ENCODE data around the gene ODF2.
A peak's percentile ranks its signal among the peaks of the same experiment; 100 is the strongest.
"Not testable (repeated sequence)": the region's sequence is repeated elsewhere in the genome, so short reads cannot be mapped to it uniquely, and the experiment has no call there.

The ODF2 gene

DNA sequence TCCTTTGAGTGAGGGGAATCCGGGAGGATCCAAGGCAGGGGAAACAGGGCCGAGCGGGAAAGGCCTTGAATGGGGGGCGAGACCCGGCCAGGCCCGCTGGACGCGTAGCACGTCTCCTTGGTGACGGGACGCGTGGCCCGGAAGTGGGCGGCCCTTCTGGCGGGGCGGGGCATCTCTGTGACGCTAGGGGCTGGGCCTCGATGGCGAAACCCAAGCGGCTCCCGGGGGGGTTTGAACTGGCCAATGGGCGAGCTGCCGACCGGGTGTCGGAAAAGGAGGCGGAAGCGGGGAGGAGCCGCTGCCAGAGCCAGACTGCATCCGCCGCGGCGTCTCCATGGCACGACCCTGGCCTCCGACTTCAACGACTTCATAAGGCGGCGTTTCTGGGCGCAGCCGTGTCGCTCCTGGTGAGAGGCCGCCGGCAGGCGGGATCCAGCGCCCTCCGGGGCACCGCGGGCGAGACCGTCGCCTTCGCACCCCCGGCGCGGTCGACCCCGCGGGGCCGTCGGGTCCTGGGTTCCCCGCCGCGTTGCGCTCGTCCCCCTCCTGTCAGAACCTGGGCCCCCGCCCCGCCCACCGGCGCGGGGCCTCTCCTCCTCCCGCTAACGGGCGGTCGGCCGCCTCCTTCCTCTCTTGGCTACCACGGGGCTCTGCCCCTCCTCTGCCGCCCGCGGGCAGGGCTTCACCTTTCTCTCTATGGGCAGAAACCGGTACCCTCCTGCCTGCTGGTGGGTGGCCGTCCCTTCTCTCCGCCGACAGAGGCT is at the start of gene ODF2:
TSS of gene ODF2 (plus strand) at position 158 of the 764 bp plus-strand sequence. CDS start at position 244, 86 bp downstream.
- DNase-seq, result peak; percentile 97

- no peak for DNase-seq
Measured at GRCh38 chr9:128406848-128407391, 48.9 kb upstream of the ODF2 start.

DNA sequence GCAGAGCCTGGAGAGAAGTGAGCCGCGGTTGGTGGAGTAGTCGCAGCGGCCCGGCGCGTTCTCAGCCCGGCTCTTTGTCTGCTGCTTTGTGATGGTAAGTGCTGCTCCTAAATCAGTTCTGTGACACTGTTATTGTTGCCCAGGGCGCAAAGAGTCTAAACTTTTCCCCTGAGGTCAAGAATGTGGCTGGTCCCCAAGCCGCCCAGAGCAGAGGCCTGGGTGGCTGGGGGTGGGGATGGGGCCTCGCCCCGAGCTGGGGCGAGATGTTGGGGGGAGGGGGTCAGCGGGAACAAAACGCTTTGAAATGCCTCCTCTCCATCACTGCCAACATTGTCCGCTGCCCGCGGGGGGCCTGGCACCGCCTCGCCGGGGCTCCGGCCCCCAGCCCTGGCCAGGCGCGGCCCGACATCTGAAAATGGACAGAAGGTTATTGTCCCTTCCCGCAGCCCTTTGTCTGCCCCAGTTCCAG is 46.8 kb upstream of the ODF2 start:
- no peak for DNase-seq

DNA sequence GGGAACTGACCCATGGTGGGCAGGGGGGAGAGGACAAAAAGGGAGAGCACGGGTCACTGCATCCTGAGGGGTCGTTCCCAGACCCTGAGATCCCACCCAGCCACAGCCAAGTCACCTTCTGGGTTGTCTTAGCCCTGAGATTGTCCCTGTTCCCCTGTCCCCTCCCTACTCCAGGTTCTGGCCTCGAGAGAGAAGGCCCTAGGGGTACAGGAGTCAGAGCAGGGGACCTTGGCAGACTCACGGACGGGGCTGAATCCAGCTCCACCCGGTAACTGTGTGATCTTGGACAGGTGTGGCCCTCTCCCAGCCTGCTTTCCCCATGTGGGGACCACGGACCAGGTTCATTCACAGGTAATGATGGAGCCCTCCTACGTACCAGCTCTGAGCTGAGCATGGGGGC is 46.4 kb upstream of the ODF2 start:
- no peak for DNase-seq

DNA sequence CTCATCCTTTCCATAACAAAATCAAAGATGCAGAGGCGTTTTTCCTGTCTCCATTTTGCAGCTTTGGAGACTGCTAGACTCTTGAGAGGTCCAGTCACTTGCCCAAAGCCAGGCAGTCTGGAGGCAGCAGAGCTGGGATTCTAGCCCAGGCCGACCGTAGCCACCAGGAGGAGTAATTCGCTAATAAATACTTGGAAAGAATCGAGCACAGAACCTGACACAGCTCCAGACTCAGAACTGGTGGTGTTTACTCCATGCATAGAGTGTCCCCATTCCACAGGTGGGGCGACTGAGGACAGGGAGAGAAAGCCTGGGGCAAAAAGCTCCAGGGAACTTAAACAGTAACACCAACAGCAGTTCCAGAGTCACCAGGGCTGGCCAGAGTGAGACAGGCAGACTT is 45.8 kb upstream of the ODF2 start:
- DNase-seq, result no peak

- DNase-seq, result no peak
Measured at GRCh38 chr9:128411364-128412119, 44.3 kb upstream of the ODF2 start.

GRCh38 chr9:128412120-128412790 is 43.6 kb upstream of the ODF2 start:
- peak; percentile 22 for DNase-seq

DNA sequence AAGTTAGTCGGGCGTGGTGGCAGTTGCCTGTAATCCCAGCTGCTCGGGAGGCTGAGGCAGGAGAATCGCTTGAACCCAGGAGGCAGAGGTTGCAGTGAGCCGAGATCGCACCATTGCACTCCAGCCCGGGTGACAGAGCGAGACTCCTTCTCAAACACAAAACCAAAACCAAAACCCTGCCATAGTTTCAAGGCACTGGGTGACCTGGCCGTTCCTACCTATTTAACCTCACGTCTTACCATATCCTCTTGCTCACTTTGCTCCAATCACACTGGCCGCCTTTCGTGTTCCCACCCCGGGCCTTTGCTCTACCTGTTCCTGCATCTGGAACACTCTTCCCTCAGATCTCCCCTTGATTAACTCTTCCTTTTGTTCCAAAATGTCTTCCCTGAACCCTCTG is 42.1 kb upstream of the ODF2 start:
- not testable (repeated sequence) for DNase-seq

GRCh38 chr9:128414461-128414860 is 41.3 kb upstream of the ODF2 start:
- DNase-seq, result no peak

DNA sequence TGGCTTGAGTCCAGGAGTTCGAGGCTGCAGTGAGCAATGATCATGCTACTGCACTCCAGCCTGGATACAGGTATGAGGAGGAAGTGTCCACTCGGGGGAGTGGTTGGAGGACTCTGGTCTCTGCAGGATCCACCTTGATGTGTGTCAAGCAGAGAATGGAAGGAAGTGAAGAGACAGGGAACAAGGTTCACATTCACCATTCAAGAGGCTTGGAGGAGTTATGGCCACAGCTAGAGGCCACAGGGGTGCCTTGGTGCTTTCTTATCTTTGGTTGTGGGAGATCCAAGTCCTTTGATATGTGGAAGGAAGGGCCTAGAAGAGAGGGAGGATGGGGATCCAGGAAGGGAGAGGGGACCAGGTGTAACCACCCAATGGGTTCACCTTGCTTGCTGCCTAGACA is 40.5 kb upstream of the ODF2 start:
- DNase-seq, result no peak

DNA sequence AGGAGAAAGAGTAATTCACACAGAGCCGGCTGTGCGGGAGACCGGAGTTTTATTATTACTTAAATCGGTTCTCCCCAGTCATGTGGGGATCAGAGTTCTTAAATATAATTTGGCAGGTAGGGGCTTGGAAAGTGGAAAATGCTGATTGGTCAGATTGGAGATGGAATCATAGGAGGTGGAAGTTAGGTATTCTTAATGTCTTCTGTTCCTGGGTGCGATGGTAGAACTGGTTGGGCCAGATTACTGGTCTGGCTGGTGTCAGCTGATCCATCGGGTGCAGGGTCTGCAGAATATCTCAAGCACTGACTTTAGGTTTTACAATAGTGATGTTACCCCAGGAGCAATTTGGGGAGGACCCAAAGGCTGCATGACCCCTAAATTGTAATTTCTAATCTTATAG is 39.8 kb upstream of the ODF2 start:
- DNase-seq, result no peak

DNA sequence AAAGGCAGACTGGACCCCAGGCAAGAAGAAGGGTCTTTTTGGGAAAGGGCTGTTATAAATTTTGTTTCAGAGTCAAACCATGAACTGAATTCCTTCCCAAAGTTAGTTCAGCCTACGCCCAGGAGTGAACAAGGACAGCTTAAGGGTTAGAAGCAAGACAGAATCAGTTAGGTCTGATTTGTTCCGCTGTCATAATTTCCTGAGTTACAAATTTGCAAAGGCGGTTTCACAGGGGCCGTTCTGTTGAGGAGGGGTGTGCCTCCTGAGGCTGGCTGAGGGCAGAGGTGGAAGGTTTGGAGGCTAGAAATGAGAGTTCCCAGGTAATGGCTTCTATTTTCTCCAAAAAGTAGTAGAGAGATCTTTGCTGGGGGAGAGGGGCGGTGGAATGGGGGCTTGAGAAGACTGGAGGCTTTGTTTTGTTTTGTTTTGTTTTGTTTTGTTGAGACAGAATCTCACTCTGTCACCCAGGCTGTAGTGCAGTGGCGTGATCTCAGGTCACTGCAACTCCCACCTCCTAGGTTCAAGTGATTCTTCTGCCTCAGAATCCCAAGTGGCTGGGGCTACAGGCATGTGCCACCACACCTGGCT is 39.3 kb upstream of the ODF2 start:
- DNase-seq, result no peak

- peak; percentile 70 for DNase-seq
Measured at GRCh38 chr9:128419061-128419925, 36.5 kb upstream of the ODF2 start.

DNA sequence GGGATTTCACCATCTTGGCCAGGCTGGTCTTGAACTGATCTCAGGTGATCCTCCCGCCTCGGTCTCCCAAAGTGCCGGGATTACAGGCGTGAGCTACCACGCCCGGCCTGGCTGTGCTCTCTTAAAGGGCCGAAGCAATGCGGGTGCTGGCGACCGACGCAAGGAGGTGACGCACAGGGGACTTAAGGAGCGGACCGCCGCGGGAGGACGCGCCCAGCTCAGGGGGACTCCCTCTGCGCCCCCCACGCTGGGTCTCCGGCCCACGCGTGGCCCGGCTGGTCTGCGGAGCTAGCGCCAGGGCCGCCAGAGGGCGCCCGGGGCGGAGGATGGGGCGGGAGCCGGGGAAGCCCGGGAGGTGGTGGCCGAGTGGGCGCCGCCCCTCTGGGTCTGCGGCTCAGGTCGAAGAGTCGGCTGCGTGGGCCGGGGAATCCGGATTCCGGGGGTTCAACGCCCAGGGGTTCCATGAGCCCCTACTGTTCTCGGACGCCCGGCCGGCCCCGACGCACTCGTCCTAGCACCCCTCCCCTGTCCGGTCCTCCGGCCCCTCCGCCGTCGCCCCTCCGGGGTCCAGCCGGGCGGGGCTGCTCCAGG is 35.7 kb upstream of the ODF2 start:
- DNase-seq, result peak; percentile 34

DNA sequence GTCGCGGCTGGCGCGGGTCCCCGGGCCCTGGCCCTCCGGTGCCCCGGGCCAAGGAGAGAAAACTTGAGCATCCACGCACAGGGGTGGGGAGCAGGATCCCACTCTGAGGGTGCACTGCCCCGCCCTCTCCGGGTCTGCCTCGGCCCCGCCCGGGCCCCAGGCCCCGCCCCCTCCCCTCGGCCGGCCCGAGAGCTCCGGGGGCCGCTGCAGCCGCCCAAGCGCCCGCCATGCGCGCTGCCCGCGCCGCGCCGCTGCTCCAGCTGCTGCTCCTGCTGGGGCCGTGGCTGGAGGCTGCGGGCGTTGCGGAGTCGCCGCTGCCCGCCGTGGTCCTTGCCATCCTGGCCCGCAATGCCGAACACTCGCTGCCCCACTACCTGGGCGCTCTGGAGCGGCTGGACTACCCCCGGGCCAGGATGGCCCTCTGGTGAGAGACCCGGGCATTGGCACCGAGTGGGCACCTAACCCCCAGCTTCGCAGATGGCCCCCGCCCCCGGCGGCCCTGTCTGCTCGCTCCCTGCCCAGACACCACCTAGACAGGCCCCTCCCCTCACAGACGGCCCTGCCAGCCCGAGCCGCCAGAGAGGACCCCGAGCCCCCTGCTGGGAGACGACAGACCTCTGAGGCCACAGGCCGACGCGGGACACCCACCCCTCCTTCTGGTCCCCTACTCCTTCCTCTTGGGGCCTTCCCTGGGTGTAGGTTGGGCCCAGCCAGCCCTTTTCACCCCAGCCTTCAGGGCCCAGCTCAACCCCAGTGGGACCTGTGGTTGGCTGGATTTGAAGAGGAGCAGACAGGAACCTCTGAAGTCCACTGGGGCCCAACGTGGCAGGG is 34.9 kb upstream of the ODF2 start, which contains the start of gene CERCAM:
TSS of gene CERCAM (plus strand) at position 207 of the 831 bp plus-strand sequence. CDS start at position 228, 21 bp downstream.
- DNase-seq, result no peak

DNA sequence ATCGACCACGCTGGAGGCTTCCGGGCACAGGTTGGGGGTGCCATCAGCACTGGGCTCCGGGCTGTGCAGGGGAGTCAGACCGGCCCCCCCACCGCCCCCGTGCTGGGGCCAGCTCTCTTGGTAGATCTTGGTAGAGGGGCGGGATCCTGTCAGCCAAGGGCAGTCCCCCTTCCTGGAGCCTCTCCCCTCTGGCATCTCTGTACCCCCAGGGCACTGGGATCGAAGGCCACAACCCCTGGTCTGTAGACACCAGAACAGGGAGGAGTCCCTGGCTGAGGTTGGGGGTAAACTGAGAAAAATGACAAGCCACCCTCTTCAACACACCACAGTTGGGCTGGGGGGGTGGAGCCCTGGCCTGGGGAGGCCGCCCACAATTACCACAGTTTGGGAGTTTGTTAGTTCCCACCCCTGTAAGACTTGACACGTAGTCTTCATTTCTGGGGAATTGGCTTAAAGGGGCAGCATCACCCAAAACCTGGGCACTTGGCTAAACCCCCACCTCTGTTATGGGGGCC is 34.3 kb upstream of the ODF2 start:
- no peak for DNase-seq

DNA sequence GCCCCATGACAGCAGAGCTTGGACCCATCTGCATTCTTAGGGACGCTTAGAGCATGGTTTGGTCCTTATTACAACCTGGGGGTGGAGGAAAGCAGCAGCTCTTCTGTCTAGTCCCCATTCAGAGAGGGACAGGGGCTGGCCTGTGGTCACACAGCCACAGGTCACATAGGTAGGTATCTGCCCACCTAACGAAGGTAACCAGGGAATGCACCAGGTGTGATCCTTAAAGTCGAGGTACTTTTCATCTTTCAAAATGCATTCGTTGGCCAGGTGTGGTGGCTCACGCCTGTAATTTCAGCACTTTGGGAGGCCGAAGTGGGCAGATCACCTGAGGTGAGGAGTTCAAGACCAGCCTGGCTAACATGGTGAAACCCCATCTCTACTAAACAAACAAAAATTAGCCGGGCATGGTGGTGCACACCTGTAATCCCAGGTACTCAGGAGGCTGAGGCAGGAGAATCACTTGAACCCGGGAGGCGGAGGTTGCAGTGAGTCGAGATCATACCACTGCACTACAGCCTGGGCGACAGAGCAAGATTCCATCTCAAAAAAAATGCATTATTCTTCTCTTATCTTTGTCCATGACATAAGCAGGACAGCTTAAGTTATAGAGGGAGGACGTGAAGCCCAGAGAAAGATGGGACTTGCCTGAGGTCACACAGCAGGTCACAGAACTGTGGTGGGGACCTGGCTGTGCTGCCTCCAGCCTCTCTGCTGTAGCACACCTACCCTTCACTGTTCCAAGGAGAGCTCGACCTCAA is 33.6 kb upstream of the ODF2 start:
- not testable (repeated sequence) for DNase-seq

DNA sequence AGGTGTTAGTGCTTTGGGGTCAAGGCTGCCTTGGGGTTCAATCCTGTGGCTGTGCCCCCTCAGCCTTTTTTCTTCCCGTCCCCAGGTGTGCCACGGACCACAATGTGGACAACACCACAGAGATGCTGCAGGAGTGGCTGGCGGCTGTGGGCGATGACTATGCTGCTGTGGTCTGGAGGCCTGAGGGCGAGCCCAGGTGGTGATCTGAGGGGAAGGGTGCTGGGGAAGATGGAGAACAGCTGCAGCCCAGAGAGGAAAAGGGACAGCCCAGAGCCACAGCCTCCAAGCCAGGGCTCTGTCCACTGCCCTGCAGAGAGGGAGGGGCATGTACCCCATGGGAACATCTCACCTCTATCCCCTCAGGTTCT is 33.0 kb upstream of the ODF2 start:
- DNase-seq, result no peak

DNA sequence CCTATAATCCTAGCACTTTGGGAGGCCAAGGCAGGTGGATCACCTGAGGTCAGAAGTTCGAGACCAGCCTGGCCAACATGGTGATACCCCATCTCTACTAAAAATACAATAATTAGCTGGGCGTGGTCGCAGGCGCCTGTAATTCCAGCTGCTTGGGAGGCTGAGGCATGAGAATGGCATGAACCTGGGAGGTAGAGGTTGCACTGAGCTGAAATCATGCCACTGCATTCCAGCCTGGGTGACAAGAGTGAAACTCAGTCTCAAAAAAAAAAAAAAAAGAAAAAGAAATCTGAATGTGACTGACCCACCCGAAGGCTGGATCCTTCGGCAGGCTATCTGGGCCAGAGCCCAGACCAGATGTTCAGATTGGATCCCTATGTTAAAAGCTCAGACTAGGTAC is 32.5 kb upstream of the ODF2 start:
- DNase-seq, result not testable (repeated sequence)

Measured in NCI-H2029 (cell line).